Loucy (cell line): ENCODE results near the gene OLFM3.

Experiments
- H2AFZ ChIP-seq: fragments of 200-600 bp; sonication (generic); 2 replicates; pipeline ENCODE4 v1.6.0; 2016; ENCODE audit warnings: antibody characterized with exemption, mild to moderate bottlenecking, low read length, moderate library complexity
- H3F3A ChIP-seq: fragments of 200-600 bp; 2 replicates; pipeline ENCODE4 v1.6.0; 2016; ENCODE audit warnings: antibody characterized with exemption, low read depth, mild to moderate bottlenecking
- H3K27me3 ChIP-seq: fragments of 200-600 bp; sonication (generic); 2 replicates; pipeline ENCODE4 v1.6.1; 2014; ENCODE audit warnings: low read length, mild to moderate bottlenecking; ENCODE audit not compliant: insufficient read depth, poor library complexity, severe bottlenecking
- H3K36me3 ChIP-seq: fragments of 200-600 bp; sonication (generic); 2 replicates; pipeline ENCODE4 v1.6.1; 2016; ENCODE audit warnings: low read length; ENCODE audit not compliant: insufficient read depth
- H3K4me1 ChIP-seq: fragments of 200-600 bp; sonication (generic); 2 replicates; pipeline ENCODE4 v1.5.1; 2014; ENCODE audit warnings: low read length, mild to moderate bottlenecking; ENCODE audit not compliant: insufficient read depth, poor library complexity, severe bottlenecking
- H3K4me2 ChIP-seq: fragments of 200-600 bp; sonication (generic); 2 replicates; pipeline ENCODE4 v1.6.0; 2014; ENCODE audit warnings: antibody characterized with exemption, low read length, low read depth, mild to moderate bottlenecking; ENCODE audit not compliant: poor library complexity, severe bottlenecking
- H3K4me3 ChIP-seq: fragments of 200-600 bp; sonication (generic); 2 replicates; pipeline ENCODE4 v1.5.1; 2014; ENCODE audit warnings: low read length, mild to moderate bottlenecking, mixed read lengths; ENCODE audit not compliant: poor library complexity, severe bottlenecking
- H3K79me2 ChIP-seq: fragments of 200-600 bp; sonication (generic); 2 replicates; pipeline ENCODE4 v1.6.1; 2014; ENCODE audit warnings: low read length; ENCODE audit not compliant: insufficient read depth
- H3K9ac ChIP-seq: fragments of 200-600 bp; sonication (generic); 2 replicates; pipeline ENCODE4 v1.6.0; 2014; ENCODE audit warnings: mild to moderate bottlenecking, low read depth, low read length, moderate library complexity; ENCODE audit not compliant: poor library complexity, severe bottlenecking
- H3K9me2 ChIP-seq: fragments of 200-600 bp; sonication (generic); replicated peaks from 2 replicates; pipeline ENCODE4 v1.6.1; 2016; ENCODE audit warnings: low read depth, low read length, mixed read lengths
- H3K9me3 ChIP-seq: fragments of 200-600 bp; sonication (generic); 2 replicates; pipeline ENCODE4 v1.6.1; 2014; ENCODE audit warnings: mild to moderate bottlenecking, antibody characterized with exemption, low read length, low read depth; ENCODE audit not compliant: insufficient read depth
- H4K20me1 ChIP-seq: fragments of 200-600 bp; sonication (generic); 2 replicates; pipeline ENCODE4 v1.6.0; 2014; ENCODE audit warnings: antibody characterized with exemption, low read length, mild to moderate bottlenecking; ENCODE audit not compliant: insufficient read depth, poor library complexity, severe bottlenecking
- CTCF ChIP-seq: fragments of 200-600 bp; sonication (generic); conservative IDR thresholded peaks from 2 replicates; pipeline ENCODE4 v1.5.1; 2014; ENCODE audit warnings: mild to moderate bottlenecking, antibody characterized with exemption, low read length
- EZH2phosphoT487 ChIP-seq: fragments of 200-600 bp; IDR thresholded peaks from 2 replicates; pipeline ENCODE4 v1.6.1; 2018; ENCODE audit warnings: antibody characterized with exemption, mild to moderate bottlenecking, moderate library complexity, borderline replicate concordance

The OLFM3 gene

GRCh38 chr1:101918277-101918676 is 78.4 kb downstream of the OLFM3 start:
- H3K27me3 ChIP-seq = no peaks in the 10 kb centered on the region

GRCh38 chr1:101915597-101915996 is 81.1 kb downstream of the OLFM3 start:
- Histone ChIP-seq H3K4me2 (no peak overlapping the region), H3K4me3 (no peak overlapping the region), H4K20me1 (no peaks in the 10 kb centered on the region), H3K27me3 (no peaks in the 10 kb centered on the region), H3K9ac (no peak overlapping the region), H2AFZ (no peak overlapping the region), H3K79me2 (no peaks in the 10 kb centered on the region), H3K4me1 (no peaks in the 10 kb centered on the region), H3K9me3 (no peaks in the 10 kb centered on the region), H3F3A (no peaks in the 10 kb centered on the region), H3K9me2 (no peaks in the 10 kb centered on the region), H3K36me3 (no peaks in the 10 kb centered on the region)
- TF ChIP-seq EZH2phosphoT487 = no peak
- TF ChIP-seq CTCF = no peak

More at GRCh38 chr1:101918277-101918676, 78.4 kb downstream of the OLFM3 start:
- TF ChIP-seq EZH2phosphoT487 (no peak), CTCF (no peak)
- H3K9me3 ChIP-seq = no peaks in the 10 kb centered on the region
- no peak overlapping the region for H3K4me3 ChIP-seq
- no peaks in the 10 kb centered on the region for H3K79me2 ChIP-seq
- H3F3A ChIP-seq = no peaks in the 10 kb centered on the region
- H3K9ac ChIP-seq = no peak overlapping the region
- no peaks in the 10 kb centered on the region for H3K9me2 ChIP-seq
- H3K4me2 ChIP-seq = no peak overlapping the region
- H2AFZ ChIP-seq = no peak overlapping the region
- no peaks in the 10 kb centered on the region for H4K20me1 ChIP-seq
- H3K4me1 ChIP-seq = no peaks in the 10 kb centered on the region
- H3K36me3 ChIP-seq = no peaks in the 10 kb centered on the region

GRCh38 chr1:101914473-101915242 is 82.1 kb downstream of the OLFM3 start:
- no peaks in the 10 kb centered on the region for H3K4me1 ChIP-seq
- H3K9ac ChIP-seq = no peak overlapping the region
- H3K9me3 ChIP-seq = no peaks in the 10 kb centered on the region
- H3K27me3 ChIP-seq = no peaks in the 10 kb centered on the region
- no peak overlapping the region for H2AFZ ChIP-seq
- H3K9me2 ChIP-seq = no peaks in the 10 kb centered on the region
- H3F3A ChIP-seq = no peaks in the 10 kb centered on the region
- H3K4me3 ChIP-seq = no peak overlapping the region
- no peak overlapping the region for H3K4me2 ChIP-seq
- TF ChIP-seq CTCF (no peak), EZH2phosphoT487 (no peak)
- no peaks in the 10 kb centered on the region for H3K36me3 ChIP-seq
- no peaks in the 10 kb centered on the region for H4K20me1 ChIP-seq
- H3K79me2 ChIP-seq = no peaks in the 10 kb centered on the region
